CD1c-positive myeloid dendritic cell (primary cell): ENCODE results near the gene IFNL3.
"Not testable (repeated sequence)": the region's sequence is repeated elsewhere in the genome, so short reads cannot be mapped to it uniquely, and the experiment has no call there.

Source experiments
- DNase-seq: peaks from one replicate; pipeline ENCODE4 v3.0.0-alpha.2; 2016; ENCODE audit errors: extremely low spot score

IFNL3 gene

GRCh38 chr19:39253374-39254149 lies 8.8 kb upstream of the IFNL3 start:
- no peak for DNase-seq

GRCh38 chr19:39252458-39252857 lies 7.7 kb upstream of the IFNL3 start:
- DNase-seq: no peak

GRCh38 chr19:39251846-39252245 lies 7.0 kb upstream of the IFNL3 start:
- DNase-seq: no peak

- DNase-seq: no peak
Measured at GRCh38 chr19:39251081-39251480, 6.3 kb upstream of the IFNL3 start.

- no peak for DNase-seq
Measured at GRCh38 chr19:39248806-39249205, 4.0 kb upstream of the IFNL3 start, which contains the start of gene IFNL4. Gene IFNL4 (minus strand): TSS chr19:39248856.

- DNase-seq: peak; percentile 31
Measured at GRCh38 chr19:39247701-39248664, 3.2 kb upstream of the IFNL3 start.

GRCh38 chr19:39246951-39247669 lies 2.3 kb upstream of the IFNL3 start:
- no peak for DNase-seq

GRCh38 chr19:39245166-39245565 lies 360 bp upstream of the IFNL3 start:
- not testable (repeated sequence) for DNase-seq

- DNase-seq: not testable (repeated sequence)
Measured at GRCh38 chr19:39243741-39244140, 1.1 kb downstream of the IFNL3 start.

GRCh38 chr19:39240421-39240820 lies 4.4 kb downstream of the IFNL3 start:
- no peak for DNase-seq

GRCh38 chr19:39238944-39239343 lies 5.9 kb downstream of the IFNL3 start:
- no peak for DNase-seq

GRCh38 chr19:39238209-39238608 lies 6.6 kb downstream of the IFNL3 start:
- no peak for DNase-seq

GRCh38 chr19:39237200-39238184 lies 7.3 kb downstream of the IFNL3 start:
- DNase-seq: no peak

GRCh38 chr19:39236527-39236926 lies 8.3 kb downstream of the IFNL3 start:
- DNase-seq: no peak

- no peak for DNase-seq
Measured at GRCh38 chr19:39232708-39233107, 12.1 kb downstream of the IFNL3 start.

- no peak for DNase-seq
Measured at GRCh38 chr19:39230096-39230764, 14.6 kb downstream of the IFNL3 start.

- no peak for DNase-seq
Measured at GRCh38 chr19:39224910-39225309, 19.9 kb downstream of the IFNL3 start.

- DNase-seq: peak; percentile 10
Measured at GRCh38 chr19:39223703-39224279, 21.0 kb downstream of the IFNL3 start.

- not testable (repeated sequence) for DNase-seq
Measured at GRCh38 chr19:39219108-39219507, 25.7 kb downstream of the IFNL3 start.
